GM12892 (cell line): ENCODE data around the gene PLOD2.

Experiments
- POLR2A ChIP-seq: IDR thresholded peaks from 2 replicates; pipeline ENCODE4 v1.6.1; 2011; ENCODE audit warnings: low read depth, low read length, control low read depth
- POLR2AphosphoS5 ChIP-seq: IDR thresholded peaks from 2 replicates; pipeline ENCODE4 v1.6.1; 2011; ENCODE audit warnings: low read depth, low read length, control low read depth
- TAF1 ChIP-seq: IDR thresholded peaks from 2 replicates; pipeline ENCODE4 v1.6.1; 2011; ENCODE audit warnings: low read depth, mild to moderate bottlenecking, control low read depth, low read length, borderline replicate concordance

DNA sequence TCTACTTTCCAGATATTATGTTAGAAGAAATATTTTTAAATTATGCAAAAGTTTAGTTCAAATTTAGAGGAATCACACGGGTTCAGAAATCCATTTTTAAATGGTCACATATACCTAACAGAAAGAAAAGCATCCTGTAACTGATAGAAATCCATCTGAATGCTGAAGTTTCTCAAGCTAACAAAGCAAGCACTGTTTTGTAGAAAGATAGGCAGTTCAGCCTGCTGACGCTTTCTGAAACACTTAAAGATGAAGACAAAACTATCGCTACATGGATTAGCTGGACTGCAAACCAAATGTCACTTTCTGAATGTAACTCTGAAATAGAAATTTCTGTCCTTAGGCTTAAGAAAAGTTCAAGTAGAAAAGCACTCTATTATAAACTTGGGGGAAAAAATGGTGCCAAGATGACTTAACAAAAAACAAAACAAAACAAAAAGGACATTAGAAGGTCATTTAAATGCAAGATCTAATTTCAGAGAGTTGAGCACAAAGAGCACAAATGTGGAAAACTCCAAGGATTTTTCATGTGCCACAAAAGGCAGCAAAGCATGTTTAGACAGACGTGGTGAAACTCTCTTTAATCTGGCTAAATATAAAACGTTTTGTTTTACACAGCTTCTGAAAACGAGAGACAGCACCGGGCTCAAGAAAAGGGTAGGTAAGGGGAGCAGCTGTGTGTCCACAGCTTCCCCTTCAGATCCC is 1.2 kb downstream of the PLOD2 start:
- TF ChIP-seq POLR2AphosphoS5: no peak
- no peak for TF ChIP-seq POLR2A
- no peak for TF ChIP-seq TAF1
